Panc1 (cell line): ENCODE results near the gene LRIT1. TPM values are rescaled to one million over a fixed set of nuclear protein-coding genes. Genes with fewer than 3 reads are reported as not detected.

ENCODE experiments used
- ATAC-seq: fragments of 200-7000 bp; cut with Tn5 transposase; 2 replicates; pipeline ENCODE4 v1.9.1; 2020; ENCODE audit warnings: mild to moderate bottlenecking, moderate library complexity
- BruUV-seq: library from RNA; stranded (reverse); fragments of 400-500 nt; replicated peaks from 2 replicates; lab custom pipeline; 2021; lab: Mats Ljungman, UMichigan
- CTCF ChIA-PET: fragments of 300-600 bp; sonication (Branson Sonifier 250); formaldehyde crosslinking; loops from one replicate; lab custom pipeline; 2022; ENCODE audit warnings: antibody characterized with exemption; lab: Charles Lee
- POLR2A ChIA-PET: fragments of 300-600 bp; sonication (Branson Sonifier 250); formaldehyde crosslinking; loops from one replicate; lab custom pipeline; 2022; ENCODE audit warnings: antibody characterized with exemption; lab: Charles Lee
- DNase-seq: peaks from one replicate; pipeline ENCODE4 v3.0.0-alpha.2; 2010; ENCODE audit warnings: low read depth, low spot score
- H3K27ac ChIP-seq: 2 replicates; pipeline ENCODE4 v1.5.1; 2011; ENCODE audit warnings: mild to moderate bottlenecking, low read length, inconsistent platforms
- H3K27me3 ChIP-seq: fragments of 200-500 bp; sonication (Bioruptor generic); 2 replicates; pipeline ENCODE4 v1.6.0; 2014; ENCODE audit warnings: low read length, inconsistent platforms; ENCODE audit not compliant: control insufficient read depth, insufficient read depth
- H3K36me3 ChIP-seq: fragments of 200-500 bp; sonication (Bioruptor generic); 2 replicates; pipeline ENCODE4 v1.5.1; 2014; ENCODE audit warnings: inconsistent platforms, mild to moderate bottlenecking, low read length, moderate library complexity; ENCODE audit not compliant: control insufficient read depth, insufficient read depth
- H3K4me1 ChIP-seq: 2 replicates; pipeline ENCODE4 v1.5.1; 2011; ENCODE audit warnings: inconsistent platforms, mild to moderate bottlenecking, low read length, moderate library complexity; ENCODE audit not compliant: control insufficient read depth, insufficient read depth
- H3K4me3 ChIP-seq, 2 experiments: 2 replicates each; pipeline ENCODE4 v1.5.1; 2011 to 2012; ENCODE audit warnings: low read depth in 2 of 2, low read length in 2 of 2, mild to moderate bottlenecking in 2 of 2, inconsistent platforms in 1 of 2, moderate library complexity in 1 of 2
- H3K9me3 ChIP-seq: fragments of 200-500 bp; sonication (Bioruptor generic); 2 replicates; pipeline ENCODE4 v1.5.1; 2014; ENCODE audit warnings: low read depth, mild to moderate bottlenecking, inconsistent platforms, low read length, moderate library complexity; ENCODE audit not compliant: control insufficient read depth, insufficient read depth
- POLR2AphosphoS5 ChIP-seq: IDR thresholded peaks from 2 replicates; pipeline ENCODE4 v1.6.1; 2012; ENCODE audit warnings: mild to moderate bottlenecking, low read depth, low read length, moderate library complexity
- SIN3A ChIP-seq: IDR thresholded peaks from 2 replicates; pipeline ENCODE4 v1.6.1; 2012; ENCODE audit warnings: low read depth, mild to moderate bottlenecking, low read length, moderate library complexity, borderline replicate concordance; ENCODE audit not compliant: insufficient read depth
- TCF7L2 ChIP-seq: IDR thresholded peaks from 2 replicates; pipeline ENCODE4 v1.6.1; 2011; ENCODE audit warnings: mild to moderate bottlenecking, low read depth, low read length, inconsistent platforms
- in situ Hi-C: cut with HindIII; loops from 2 replicates; pipeline ENCODE4 v1.10.0; 2016; ENCODE audit warnings: low sequenced_read_pairs, low pct_unique_long_range_greater_than_20kb
- intact Hi-C: fragments of 100-400 bp; cut with micrococcal nuclease; formaldehyde crosslinking; loops from one replicate; pipeline ENCODE4 v1.10.0; 2022; ENCODE audit not compliant: unreplicated experiment
- total RNA-seq: library from RNA; stranded (reverse); gene quantifications from one replicate; pipeline ENCODE4 v1.2.1, GENCODE V29; 2021; ENCODE audit not compliant: unreplicated experiment
- TF ChIP-seq, protein P1 (sequence below): fragments of 450-650 bp; IDR thresholded peaks from 2 replicates; pipeline ENCODE4 v1.5.1; 2017; ENCODE audit warnings: mild to moderate bottlenecking
- TF ChIP-seq, protein P2 (sequence below), 2 experiments: IDR thresholded peaks; 2 replicates each; pipeline ENCODE4 v1.6.1; 2011 to 2012; ENCODE audit warnings: low read depth in 2 of 2, control low read depth in 1 of 2, low read length in 1 of 2, mild to moderate bottlenecking in 1 of 2, moderate library complexity in 1 of 2; ENCODE audit not compliant: insufficient read depth in 1 of 2

Gene LRIT1
- total RNA-seq, 1 experiment from 2014 or later = not detected

DNA sequence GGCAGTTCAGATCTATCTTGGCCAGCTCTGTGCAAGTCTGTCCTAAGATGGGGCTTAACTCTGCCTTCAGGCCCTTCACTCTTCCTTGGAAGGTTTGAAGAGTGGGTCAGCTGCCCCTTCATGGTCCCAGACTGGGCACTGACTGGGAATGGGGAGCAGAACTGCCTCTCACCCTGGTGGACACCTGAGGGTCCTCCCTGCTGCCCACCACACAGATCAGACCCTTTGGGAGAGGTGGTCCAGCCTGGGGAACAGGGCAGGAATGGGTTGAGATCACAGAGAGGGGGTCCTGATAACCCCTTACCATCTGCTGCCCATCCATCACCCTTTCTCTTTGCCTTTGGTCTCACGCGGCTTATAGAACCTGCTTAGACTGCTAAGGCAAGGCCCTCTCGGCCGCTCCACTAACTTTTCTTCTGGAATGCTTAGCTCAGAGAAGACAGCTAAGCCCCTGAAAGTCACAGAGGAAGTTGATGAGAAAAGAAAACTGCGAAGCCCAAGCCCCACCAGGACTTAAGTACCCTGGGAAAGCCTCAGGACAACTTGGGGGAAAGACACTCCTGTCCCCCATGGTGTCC is 47.4 kb downstream of the LRIT1 start:
- no peak for DNase-seq
- Histone ChIP-seq H3K4me1 (peaks cover 13% of the 10 kb centered on the region), H3K27me3 (peaks cover 40% of the 10 kb centered on the region), H3K27ac (no peak overlapping the region), H3K36me3 (no peaks in the 10 kb centered on the region), H3K4me3 (peak overlapping the region in 1 of 2 experiments; percentile 18; a peak in 2 of 4 replicates), H3K9me3 (no peaks in the 10 kb centered on the region)
- BruUV-seq = no TSS peak
- TF ChIP-seq, protein P1, sequence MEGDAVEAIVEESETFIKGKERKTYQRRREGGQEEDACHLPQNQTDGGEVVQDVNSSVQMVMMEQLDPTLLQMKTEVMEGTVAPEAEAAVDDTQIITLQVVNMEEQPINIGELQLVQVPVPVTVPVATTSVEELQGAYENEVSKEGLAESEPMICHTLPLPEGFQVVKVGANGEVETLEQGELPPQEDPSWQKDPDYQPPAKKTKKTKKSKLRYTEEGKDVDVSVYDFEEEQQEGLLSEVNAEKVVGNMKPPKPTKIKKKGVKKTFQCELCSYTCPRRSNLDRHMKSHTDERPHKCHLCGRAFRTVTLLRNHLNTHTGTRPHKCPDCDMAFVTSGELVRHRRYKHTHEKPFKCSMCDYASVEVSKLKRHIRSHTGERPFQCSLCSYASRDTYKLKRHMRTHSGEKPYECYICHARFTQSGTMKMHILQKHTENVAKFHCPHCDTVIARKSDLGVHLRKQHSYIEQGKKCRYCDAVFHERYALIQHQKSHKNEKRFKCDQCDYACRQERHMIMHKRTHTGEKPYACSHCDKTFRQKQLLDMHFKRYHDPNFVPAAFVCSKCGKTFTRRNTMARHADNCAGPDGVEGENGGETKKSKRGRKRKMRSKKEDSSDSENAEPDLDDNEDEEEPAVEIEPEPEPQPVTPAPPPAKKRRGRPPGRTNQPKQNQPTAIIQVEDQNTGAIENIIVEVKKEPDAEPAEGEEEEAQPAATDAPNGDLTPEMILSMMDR = no peak
- TF ChIP-seq, protein P2, sequence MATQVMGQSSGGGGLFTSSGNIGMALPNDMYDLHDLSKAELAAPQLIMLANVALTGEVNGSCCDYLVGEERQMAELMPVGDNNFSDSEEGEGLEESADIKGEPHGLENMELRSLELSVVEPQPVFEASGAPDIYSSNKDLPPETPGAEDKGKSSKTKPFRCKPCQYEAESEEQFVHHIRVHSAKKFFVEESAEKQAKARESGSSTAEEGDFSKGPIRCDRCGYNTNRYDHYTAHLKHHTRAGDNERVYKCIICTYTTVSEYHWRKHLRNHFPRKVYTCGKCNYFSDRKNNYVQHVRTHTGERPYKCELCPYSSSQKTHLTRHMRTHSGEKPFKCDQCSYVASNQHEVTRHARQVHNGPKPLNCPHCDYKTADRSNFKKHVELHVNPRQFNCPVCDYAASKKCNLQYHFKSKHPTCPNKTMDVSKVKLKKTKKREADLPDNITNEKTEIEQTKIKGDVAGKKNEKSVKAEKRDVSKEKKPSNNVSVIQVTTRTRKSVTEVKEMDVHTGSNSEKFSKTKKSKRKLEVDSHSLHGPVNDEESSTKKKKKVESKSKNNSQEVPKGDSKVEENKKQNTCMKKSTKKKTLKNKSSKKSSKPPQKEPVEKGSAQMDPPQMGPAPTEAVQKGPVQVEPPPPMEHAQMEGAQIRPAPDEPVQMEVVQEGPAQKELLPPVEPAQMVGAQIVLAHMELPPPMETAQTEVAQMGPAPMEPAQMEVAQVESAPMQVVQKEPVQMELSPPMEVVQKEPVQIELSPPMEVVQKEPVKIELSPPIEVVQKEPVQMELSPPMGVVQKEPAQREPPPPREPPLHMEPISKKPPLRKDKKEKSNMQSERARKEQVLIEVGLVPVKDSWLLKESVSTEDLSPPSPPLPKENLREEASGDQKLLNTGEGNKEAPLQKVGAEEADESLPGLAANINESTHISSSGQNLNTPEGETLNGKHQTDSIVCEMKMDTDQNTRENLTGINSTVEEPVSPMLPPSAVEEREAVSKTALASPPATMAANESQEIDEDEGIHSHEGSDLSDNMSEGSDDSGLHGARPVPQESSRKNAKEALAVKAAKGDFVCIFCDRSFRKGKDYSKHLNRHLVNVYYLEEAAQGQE (IDR thresholded peaks at IDR 0.05; ENCODE audit: insufficient read depth in 1 of 2, low read depth in 2 of 2, low read length in 1 of 2) = no peak
- TF ChIP-seq POLR2AphosphoS5 = no peak
- TF ChIP-seq TCF7L2 = no peak
- TF ChIP-seq SIN3A = no peak
- ATAC-seq = no peak
- in situ Hi-C loops (no loop called here), intact Hi-C loops (no loop called here)
- POLR2A ChIA-PET = no interaction called here
- CTCF ChIA-PET = no interaction called here

DNA sequence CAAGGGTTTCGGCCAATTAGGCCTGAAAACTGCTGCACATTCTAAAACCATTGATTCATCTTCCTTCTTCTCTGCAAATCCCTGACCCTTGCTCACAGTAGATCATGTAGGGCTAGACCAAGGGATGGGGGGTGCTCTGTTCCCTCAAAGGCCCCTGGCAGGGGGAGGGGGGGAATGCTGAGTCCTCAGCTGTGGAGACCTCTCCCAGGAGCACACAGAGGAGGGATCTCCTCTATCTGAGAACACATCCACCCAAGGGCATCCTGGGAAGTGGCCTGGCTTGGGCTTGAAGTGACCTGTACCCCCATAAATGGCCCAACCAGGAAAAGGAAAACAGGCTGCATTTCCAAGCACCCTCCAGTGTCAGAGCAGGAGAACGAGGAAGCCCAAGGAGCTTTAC is 48.0 kb downstream of the LRIT1 start:
- peaks cover 35% of the 10 kb centered on the region for H3K27me3 ChIP-seq
- no peak overlapping the region for H3K27ac ChIP-seq
- H3K36me3 ChIP-seq = no peaks in the 10 kb centered on the region
- ChIA-PET POLR2A (no interaction called here), CTCF (no interaction called here)
- no TSS peak for BruUV-seq
- DNase-seq (no peak), ATAC-seq (no peak)
- TF ChIP-seq, protein P1 = no peak
- H3K4me3 ChIP-seq = no peak overlapping the region
- intact Hi-C loops (no loop called here), in situ Hi-C loops (no loop called here)
- H3K9me3 ChIP-seq = no peaks in the 10 kb centered on the region
- H3K4me1 ChIP-seq = peaks cover 13% of the 10 kb centered on the region
